Measurements from ENCODE around the gene CSTPP1.
"Not testable (repeated sequence)": the region's sequence is repeated elsewhere in the genome, so short reads cannot be mapped to it uniquely, and the experiment has no call there.

GRCh38 chr11:47206577-47206976 is 270.0 kb downstream of the CSTPP1 start:
- TF ChIP-seq CTCF (IDR thresholded peaks at IDR 0.05; ENCODE audit: poor library complexity, severe bottlenecking); REST (IDR thresholded peaks at IDR 0.05; ENCODE audit: borderline replicate concordance); EZH2 (IDR thresholded peaks at IDR 0.05; ENCODE audit: borderline replicate concordance, insufficient read depth, low read length, poor library complexity, severe bottlenecking): not testable (repeated sequence)
